Progenitor cell of endocrine pancreas (in vitro differentiated cells): ENCODE results near the gene NFIC. TPM values are rescaled to one million over a fixed set of nuclear protein-coding genes. Genes with fewer than 3 reads are reported as not detected.

Experiments
- DNase-seq: peaks from one replicate; pipeline ENCODE4 v3.0.0; 2021; ENCODE audit warnings: low spot score; ENCODE audit not compliant: unreplicated experiment
- H3K27ac Mint-ChIP-seq: 2 replicates; pipeline ENCODE4 v1.8.0; 2021; ENCODE audit warnings: mild to moderate bottlenecking, moderate library complexity, mixed read lengths
- H3K27me3 Mint-ChIP-seq: 2 replicates; pipeline ENCODE4 v1.8.0; 2021; ENCODE audit warnings: mixed read lengths
- H3K36me3 Mint-ChIP-seq: 2 replicates; pipeline ENCODE4 v1.8.0; 2022; ENCODE audit warnings: mixed read lengths; ENCODE audit not compliant: insufficient read depth
- H3K4me1 Mint-ChIP-seq: 2 replicates; pipeline ENCODE4 v1.8.0; 2021; ENCODE audit warnings: low read depth, mixed read lengths
- H3K4me3 Mint-ChIP-seq: 2 replicates; pipeline ENCODE4 v1.8.0; 2021; ENCODE audit warnings: low read depth, mild to moderate bottlenecking, moderate library complexity, mixed read lengths
- H3K9me3 Mint-ChIP-seq: 2 replicates; pipeline ENCODE4 v1.8.0; 2021; ENCODE audit warnings: low read depth, mixed read lengths
- total RNA-seq: library from RNA; stranded (reverse); gene quantifications from 2 replicates; pipeline ENCODE4 v1.2.1, GENCODE V29; 2021
- TF ChIP-seq, protein P1 (sequence below): fragments of 200-600 bp; sonication (generic); IDR thresholded peaks from one replicate; pipeline ENCODE4 v1.5.0; 2021; ENCODE audit warnings: antibody characterized with exemption, mild to moderate bottlenecking; ENCODE audit not compliant: unreplicated experiment

Gene NFIC
- total RNA-seq, 1 donor from 2014 or later: 6.8 TPM

DNA sequence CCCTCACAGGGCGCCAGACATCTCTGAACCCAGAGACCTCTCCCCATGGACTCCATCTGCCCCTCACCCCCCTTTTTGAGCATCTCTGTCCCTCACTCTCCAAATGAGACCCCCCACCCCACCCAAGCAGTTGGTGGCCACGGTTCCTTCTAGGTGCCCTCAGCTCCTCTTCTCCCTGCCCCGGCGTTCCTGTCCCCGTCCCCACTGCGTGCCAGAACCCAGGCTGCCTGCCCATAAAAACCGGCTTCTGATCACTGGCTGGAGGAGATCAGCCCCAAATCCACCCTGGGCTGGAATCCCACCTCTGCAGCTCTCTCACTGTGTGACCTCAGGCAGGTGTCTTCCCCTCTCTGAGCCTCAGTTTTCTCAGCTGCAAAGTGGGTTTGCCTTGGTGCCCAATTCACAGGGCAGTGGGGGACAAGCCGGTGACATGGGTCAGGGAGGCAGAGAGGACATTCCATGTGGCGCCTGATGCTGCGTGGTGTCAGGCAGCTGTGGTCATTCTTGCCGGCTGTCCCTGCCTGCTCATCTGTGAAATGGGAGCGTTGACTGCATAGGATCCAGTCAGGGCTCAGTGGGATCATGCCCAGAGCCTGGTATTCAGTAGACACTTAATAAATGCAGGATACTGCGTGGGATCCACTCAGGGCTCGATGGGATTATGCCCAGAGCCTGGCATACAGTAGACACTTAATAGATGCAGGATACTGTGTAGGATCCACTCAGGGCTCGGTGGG, 88.4 kb downstream of the NFIC start:
- DNase-seq: no peak
- Mint-ChIP-seq H3K4me3 (no peak overlapping the region), H3K9me3 (no peaks in the 10 kb centered on the region), H3K27me3 (peaks cover 25% of the 10 kb centered on the region), H3K36me3 (peaks cover 3% of the 10 kb centered on the region), H3K4me1 (no peaks in the 10 kb centered on the region), H3K27ac (no peak overlapping the region)
- TF ChIP-seq, protein P1, sequence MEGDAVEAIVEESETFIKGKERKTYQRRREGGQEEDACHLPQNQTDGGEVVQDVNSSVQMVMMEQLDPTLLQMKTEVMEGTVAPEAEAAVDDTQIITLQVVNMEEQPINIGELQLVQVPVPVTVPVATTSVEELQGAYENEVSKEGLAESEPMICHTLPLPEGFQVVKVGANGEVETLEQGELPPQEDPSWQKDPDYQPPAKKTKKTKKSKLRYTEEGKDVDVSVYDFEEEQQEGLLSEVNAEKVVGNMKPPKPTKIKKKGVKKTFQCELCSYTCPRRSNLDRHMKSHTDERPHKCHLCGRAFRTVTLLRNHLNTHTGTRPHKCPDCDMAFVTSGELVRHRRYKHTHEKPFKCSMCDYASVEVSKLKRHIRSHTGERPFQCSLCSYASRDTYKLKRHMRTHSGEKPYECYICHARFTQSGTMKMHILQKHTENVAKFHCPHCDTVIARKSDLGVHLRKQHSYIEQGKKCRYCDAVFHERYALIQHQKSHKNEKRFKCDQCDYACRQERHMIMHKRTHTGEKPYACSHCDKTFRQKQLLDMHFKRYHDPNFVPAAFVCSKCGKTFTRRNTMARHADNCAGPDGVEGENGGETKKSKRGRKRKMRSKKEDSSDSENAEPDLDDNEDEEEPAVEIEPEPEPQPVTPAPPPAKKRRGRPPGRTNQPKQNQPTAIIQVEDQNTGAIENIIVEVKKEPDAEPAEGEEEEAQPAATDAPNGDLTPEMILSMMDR: no peak

GRCh38 chr19:3455393-3455955, 89.1 kb downstream of the NFIC start:
- H3K9me3 Mint-ChIP-seq: no peaks in the 10 kb centered on the region
- DNase-seq: no peak
- TF ChIP-seq, protein P1: no peak
- no peak overlapping the region for H3K4me3 Mint-ChIP-seq
- peaks cover 29% of the 10 kb centered on the region for H3K27me3 Mint-ChIP-seq
- H3K27ac Mint-ChIP-seq: no peak overlapping the region
- H3K4me1 Mint-ChIP-seq: no peaks in the 10 kb centered on the region
- H3K36me3 Mint-ChIP-seq: peaks cover 3% of the 10 kb centered on the region

DNA sequence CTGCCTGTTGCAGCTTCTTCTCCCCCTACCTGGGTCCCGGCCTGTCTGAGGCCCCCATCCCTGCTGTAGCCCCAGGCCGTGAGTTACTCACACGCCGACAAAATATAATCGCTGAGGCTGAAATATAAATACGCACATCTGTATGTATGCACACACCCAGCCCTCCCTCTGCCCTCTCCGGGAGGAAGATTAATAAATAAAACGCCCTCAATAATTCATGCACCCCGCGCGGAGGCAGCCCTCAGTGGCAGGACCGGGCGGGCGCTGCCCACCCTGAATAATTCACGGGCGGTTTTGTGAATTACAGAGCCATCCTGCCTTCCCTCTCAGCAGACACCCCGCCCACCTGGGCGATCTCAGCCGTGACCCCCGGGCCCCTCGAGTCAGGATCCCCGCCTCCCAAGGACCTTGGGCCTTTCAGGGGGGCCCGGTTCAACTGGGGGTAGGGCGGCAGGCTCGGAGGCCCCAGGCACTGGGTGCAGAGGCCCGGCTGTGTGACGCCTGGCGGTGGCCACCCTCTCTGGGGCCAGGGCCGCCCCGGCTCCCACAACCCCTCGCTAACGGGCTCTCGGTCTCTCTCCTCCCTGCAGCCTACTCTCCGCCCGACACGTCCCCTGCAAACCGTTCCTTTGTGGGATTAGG, 89.7 kb downstream of the NFIC start:
- H3K9me3 Mint-ChIP-seq: no peaks in the 10 kb centered on the region
- DNase-seq: no peak
- H3K36me3 Mint-ChIP-seq: peaks cover 2% of the 10 kb centered on the region

DNA sequence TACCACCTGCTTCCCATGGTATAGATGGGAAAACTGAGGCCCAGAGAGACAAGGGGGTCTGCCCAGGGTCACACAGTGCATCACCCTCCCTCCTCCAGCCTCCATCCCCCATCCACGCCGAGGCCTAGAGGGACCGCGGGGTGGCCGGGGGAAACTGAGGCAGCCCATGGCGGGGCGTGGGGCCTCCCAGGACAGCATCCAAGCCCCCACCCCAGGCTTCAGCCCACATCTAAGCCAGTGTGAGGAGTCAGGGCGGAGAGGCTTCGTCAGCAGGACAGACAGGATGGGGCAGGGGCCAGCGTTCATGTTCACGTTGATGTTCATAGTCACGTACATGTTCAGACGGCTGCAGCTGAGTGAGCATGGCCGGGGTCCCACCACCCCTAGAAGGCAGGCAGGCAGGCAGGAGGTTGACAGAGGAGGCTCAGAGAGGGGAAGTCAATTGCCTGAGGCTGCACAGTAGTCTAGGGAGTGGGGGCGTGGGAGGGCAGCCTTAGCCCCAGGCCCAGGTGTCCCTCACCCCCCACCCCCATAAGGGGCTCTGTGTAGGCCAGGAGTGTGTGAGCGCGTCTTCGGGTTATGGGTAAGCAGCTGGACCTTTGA, 90.6 kb downstream of the NFIC start:
- no peak for DNase-seq
- peaks cover 29% of the 10 kb centered on the region for H3K27me3 Mint-ChIP-seq
- H3K27ac Mint-ChIP-seq: no peak overlapping the region
- H3K4me1 Mint-ChIP-seq: no peaks in the 10 kb centered on the region
- TF ChIP-seq, protein P1: no peak
- no peaks in the 10 kb centered on the region for H3K9me3 Mint-ChIP-seq
- no peak overlapping the region for H3K4me3 Mint-ChIP-seq
- H3K36me3 Mint-ChIP-seq: peaks cover 2% of the 10 kb centered on the region

More for the DNA sequence above, 89.7 kb downstream of the NFIC start:
- H3K4me3 Mint-ChIP-seq: no peak overlapping the region
- H3K4me1 Mint-ChIP-seq: no peaks in the 10 kb centered on the region
- TF ChIP-seq, protein P1: no peak
- H3K27me3 Mint-ChIP-seq: peaks cover 29% of the 10 kb centered on the region
- no peak overlapping the region for H3K27ac Mint-ChIP-seq

DNA sequence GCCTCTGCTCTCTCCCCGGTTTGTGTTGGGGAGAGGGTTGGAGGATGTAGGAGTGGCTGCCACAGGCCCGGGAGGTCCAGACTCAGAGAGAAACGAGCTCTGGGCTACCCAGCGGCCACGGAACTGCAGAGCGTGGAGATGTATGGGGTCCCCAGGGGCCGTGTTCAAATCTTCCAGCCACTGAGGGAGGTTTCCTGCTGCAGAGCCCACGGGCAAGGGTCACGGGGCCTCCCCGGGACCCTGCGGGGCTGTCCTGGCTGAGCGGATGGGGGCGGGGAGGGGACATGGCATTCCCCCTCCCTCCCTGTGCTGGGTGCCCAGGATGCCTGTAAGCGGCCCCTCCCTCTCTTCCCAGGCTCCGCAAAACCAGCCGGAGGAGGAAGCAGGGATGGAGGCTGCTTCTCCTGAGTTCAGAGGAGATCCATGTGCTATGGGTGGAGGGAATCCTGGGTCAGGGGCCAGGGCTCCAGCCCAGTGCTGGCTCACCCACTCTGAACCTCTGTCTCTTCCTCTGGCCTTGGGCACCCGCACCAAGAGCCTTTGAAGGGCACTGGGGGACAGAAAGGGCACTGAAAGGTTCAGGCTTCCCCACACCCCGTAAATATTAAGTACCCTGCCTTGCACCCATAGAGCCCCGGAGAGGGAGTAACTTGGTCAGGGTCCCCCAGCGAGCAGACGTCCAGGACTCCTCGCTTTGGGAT, 91.3 kb downstream of the NFIC start:
- TF ChIP-seq, protein P1: no peak
- H3K9me3 Mint-ChIP-seq: no peaks in the 10 kb centered on the region
- no peak overlapping the region for H3K4me3 Mint-ChIP-seq
- no peak for DNase-seq
- H3K27ac Mint-ChIP-seq: no peak overlapping the region
- H3K4me1 Mint-ChIP-seq: peaks cover under 1% of the 10 kb centered on the region
- peaks cover 33% of the 10 kb centered on the region for H3K27me3 Mint-ChIP-seq
- peaks cover 1% of the 10 kb centered on the region for H3K36me3 Mint-ChIP-seq
